ENCODE results near the gene MPRIP. TPM values are rescaled to one million over a fixed set of nuclear protein-coding genes. Genes with fewer than 3 reads are reported as not detected.

The MPRIP gene
- total RNA-seq, 1 experiment from 2014 or later, result 258 TPM

DNA sequence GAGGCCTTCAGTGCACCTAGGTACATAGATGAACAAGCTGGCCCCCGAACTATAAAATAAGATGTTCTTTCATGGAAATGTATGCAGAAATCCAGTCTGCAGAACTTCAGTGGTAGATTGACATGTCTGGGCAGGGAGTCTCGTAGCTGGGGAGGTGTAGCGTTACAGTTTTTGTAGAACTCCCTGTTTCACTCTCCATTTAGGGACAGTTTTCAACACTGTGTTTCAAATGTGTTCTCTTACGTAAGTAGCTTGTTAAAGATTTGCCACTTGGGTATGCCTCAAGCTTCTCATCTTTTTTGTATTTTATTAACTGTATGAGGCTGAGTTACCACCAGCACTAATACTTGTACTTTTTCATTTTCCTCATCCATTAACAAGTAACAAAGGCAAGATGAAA lies 117.3 kb downstream of the MPRIP start:
- Histone ChIP-seq H3K27me3 (ENCODE audit: insufficient read depth, low read length) (no peaks in the 10 kb centered on the region), H3K4me1 (ENCODE audit: control insufficient read depth in 1 of 2, insufficient read depth in 2 of 2, low read length in 2 of 2) (no peaks in the 10 kb centered on the region), H3K27ac (ENCODE audit: low read depth, low read length) (no peak overlapping the region), H3K4me2 (ENCODE audit: low read length) (no peak overlapping the region), H2AFZ (ENCODE audit: low read depth, low read length, poor library complexity, severe bottlenecking) (no peak overlapping the region), H3K4me3 (replicated peaks in 1 of 2; ENCODE audit: low read depth in 1 of 2, low read length in 2 of 2) (no peak overlapping the region), H3K9me2 (ENCODE audit: insufficient read depth) (no peaks in the 10 kb centered on the region), H3K9ac (ENCODE audit: low read length) (no peak overlapping the region), H3K36me3 (ENCODE audit: control insufficient read depth in 1 of 2, insufficient read depth in 2 of 2, low read length in 2 of 2) (peaks cover 19 to 55% of the 10 kb centered on the region in 2 experiments), H3K79me2 (ENCODE audit: insufficient read depth, low read length) (no peaks in the 10 kb centered on the region), H4K20me1 (ENCODE audit: insufficient read depth) (no peaks in the 10 kb centered on the region), H3K9me3 (ENCODE audit: control insufficient read depth in 1 of 2, insufficient read depth in 1 of 2, low read depth in 1 of 2, low read length in 2 of 2) (no peaks in the 10 kb centered on the region)
- POLR2A ChIA-PET, result no interaction called here
- CTCF ChIA-PET, result no interaction called here
- no peak for TF ChIP-seq ELF1 (IDR thresholded peaks at IDR 0.05; ENCODE audit: borderline replicate concordance, low read depth)
- TF ChIP-seq POLR2AphosphoS5 (IDR thresholded peaks at IDR 0.05; ENCODE audit: low read depth, low read length), result no peak
- TF ChIP-seq JUND (IDR thresholded peaks at IDR 0.05), result no peak
- no peak for TF ChIP-seq ZNF274 (IDR thresholded peaks at IDR 0.05; ENCODE audit: low read depth, low read length)
- BruUV-seq (replicated peaks), result no TSS peak
- no peak for DNase-seq (ENCODE audit: low read depth, low spot score)
- intact Hi-C loops (cut with micrococcal nuclease), result no loop called here
- no peak for ATAC-seq
- RAD21 ChIA-PET (ENCODE audit: low non-redundant PET in 1 of 2, low total read pairs in 2 of 2, uncharacterized antibody in 2 of 2, unreplicated experiment in 2 of 2), result no interaction called here

DNA sequence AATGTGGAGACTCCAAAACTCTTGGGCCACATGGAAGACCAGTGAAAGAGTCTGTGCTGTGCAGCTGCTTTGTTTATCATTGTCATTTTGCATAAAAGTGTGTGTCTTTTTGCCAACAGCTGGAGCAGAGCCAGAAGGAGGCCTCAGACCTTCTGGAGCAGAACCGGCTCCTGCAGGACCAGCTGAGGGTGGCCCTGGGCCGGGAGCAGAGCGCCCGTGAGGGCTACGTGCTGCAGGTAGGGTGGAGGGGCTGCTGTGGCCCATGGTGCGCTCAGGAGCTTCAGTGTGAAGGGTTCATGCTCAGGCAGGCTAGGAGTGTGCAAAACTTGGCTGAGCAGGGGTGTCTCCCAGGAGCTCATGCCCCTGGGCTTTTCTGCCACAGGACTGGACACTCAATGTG lies 118.9 kb downstream of the MPRIP start:
- ChIA-PET RAD21 (ENCODE audit: low non-redundant PET in 1 of 2, low total read pairs in 2 of 2, uncharacterized antibody in 2 of 2, unreplicated experiment in 2 of 2) (no interaction called here), POLR2A (no interaction called here), CTCF (no interaction called here)
- no peak overlapping the region for H3K4me3 ChIP-seq (replicated peaks in 1 of 2; ENCODE audit: low read depth in 1 of 2, low read length in 2 of 2)
- no peaks in the 10 kb centered on the region for H3K9me3 ChIP-seq (ENCODE audit: control insufficient read depth in 1 of 2, insufficient read depth in 1 of 2, low read depth in 1 of 2, low read length in 2 of 2)
- no peak overlapping the region for H3K9ac ChIP-seq (ENCODE audit: low read length)
- no peak overlapping the region for H3K4me2 ChIP-seq (ENCODE audit: low read length)
- intact Hi-C loops (cut with micrococcal nuclease), result no loop called here
- no peaks in the 10 kb centered on the region for H3K79me2 ChIP-seq (ENCODE audit: insufficient read depth, low read length)
- ATAC-seq, result no peak
- H3K9me2 ChIP-seq (ENCODE audit: insufficient read depth), result no peaks in the 10 kb centered on the region
- no peaks in the 10 kb centered on the region for H4K20me1 ChIP-seq (ENCODE audit: insufficient read depth)
- H2AFZ ChIP-seq (ENCODE audit: low read depth, low read length, poor library complexity, severe bottlenecking), result no peak overlapping the region
- BruUV-seq (replicated peaks), result no TSS peak
- H3K4me1 ChIP-seq (ENCODE audit: control insufficient read depth in 1 of 2, insufficient read depth in 2 of 2, low read length in 2 of 2), result no peaks in the 10 kb centered on the region
- H3K27ac ChIP-seq (ENCODE audit: low read depth, low read length), result no peak overlapping the region
- peaks cover 21 to 46% of the 10 kb centered on the region in 2 experiments for H3K36me3 ChIP-seq (ENCODE audit: control insufficient read depth in 1 of 2, insufficient read depth in 2 of 2, low read length in 2 of 2)
- no peaks in the 10 kb centered on the region for H3K27me3 ChIP-seq (ENCODE audit: insufficient read depth, low read length)
- no peak for DNase-seq (ENCODE audit: low read depth, low spot score)
- TF ChIP-seq, protein P1, sequence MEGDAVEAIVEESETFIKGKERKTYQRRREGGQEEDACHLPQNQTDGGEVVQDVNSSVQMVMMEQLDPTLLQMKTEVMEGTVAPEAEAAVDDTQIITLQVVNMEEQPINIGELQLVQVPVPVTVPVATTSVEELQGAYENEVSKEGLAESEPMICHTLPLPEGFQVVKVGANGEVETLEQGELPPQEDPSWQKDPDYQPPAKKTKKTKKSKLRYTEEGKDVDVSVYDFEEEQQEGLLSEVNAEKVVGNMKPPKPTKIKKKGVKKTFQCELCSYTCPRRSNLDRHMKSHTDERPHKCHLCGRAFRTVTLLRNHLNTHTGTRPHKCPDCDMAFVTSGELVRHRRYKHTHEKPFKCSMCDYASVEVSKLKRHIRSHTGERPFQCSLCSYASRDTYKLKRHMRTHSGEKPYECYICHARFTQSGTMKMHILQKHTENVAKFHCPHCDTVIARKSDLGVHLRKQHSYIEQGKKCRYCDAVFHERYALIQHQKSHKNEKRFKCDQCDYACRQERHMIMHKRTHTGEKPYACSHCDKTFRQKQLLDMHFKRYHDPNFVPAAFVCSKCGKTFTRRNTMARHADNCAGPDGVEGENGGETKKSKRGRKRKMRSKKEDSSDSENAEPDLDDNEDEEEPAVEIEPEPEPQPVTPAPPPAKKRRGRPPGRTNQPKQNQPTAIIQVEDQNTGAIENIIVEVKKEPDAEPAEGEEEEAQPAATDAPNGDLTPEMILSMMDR (IDR thresholded peaks at IDR 0.05 in 2 of 3, conservative IDR thresholded peaks at IDR 0.05 in 1 of 3; ENCODE audit: borderline replicate concordance in 1 of 3, insufficient read depth in 1 of 3, low read depth in 2 of 3, low read length in 2 of 3), result no peak
- TF ChIP-seq TCF7L2 (IDR thresholded peaks at IDR 0.05; ENCODE audit: borderline replicate concordance, extremely low read depth, insufficient read depth, insufficient read length), result no peak
- TF ChIP-seq CEBPB (IDR thresholded peaks at IDR 0.05; ENCODE audit: low read depth), result no peak
- TF ChIP-seq CBX3 (IDR thresholded peaks at IDR 0.05; ENCODE audit: low read depth), result no peak
- TF ChIP-seq RAD21 (IDR thresholded peaks at IDR 0.05; ENCODE audit: low read depth), result no peak
- TF ChIP-seq, protein P2, sequence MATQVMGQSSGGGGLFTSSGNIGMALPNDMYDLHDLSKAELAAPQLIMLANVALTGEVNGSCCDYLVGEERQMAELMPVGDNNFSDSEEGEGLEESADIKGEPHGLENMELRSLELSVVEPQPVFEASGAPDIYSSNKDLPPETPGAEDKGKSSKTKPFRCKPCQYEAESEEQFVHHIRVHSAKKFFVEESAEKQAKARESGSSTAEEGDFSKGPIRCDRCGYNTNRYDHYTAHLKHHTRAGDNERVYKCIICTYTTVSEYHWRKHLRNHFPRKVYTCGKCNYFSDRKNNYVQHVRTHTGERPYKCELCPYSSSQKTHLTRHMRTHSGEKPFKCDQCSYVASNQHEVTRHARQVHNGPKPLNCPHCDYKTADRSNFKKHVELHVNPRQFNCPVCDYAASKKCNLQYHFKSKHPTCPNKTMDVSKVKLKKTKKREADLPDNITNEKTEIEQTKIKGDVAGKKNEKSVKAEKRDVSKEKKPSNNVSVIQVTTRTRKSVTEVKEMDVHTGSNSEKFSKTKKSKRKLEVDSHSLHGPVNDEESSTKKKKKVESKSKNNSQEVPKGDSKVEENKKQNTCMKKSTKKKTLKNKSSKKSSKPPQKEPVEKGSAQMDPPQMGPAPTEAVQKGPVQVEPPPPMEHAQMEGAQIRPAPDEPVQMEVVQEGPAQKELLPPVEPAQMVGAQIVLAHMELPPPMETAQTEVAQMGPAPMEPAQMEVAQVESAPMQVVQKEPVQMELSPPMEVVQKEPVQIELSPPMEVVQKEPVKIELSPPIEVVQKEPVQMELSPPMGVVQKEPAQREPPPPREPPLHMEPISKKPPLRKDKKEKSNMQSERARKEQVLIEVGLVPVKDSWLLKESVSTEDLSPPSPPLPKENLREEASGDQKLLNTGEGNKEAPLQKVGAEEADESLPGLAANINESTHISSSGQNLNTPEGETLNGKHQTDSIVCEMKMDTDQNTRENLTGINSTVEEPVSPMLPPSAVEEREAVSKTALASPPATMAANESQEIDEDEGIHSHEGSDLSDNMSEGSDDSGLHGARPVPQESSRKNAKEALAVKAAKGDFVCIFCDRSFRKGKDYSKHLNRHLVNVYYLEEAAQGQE (IDR thresholded peaks at IDR 0.05; ENCODE audit: low read depth), result no peak
- TF ChIP-seq ZFX (IDR thresholded peaks at IDR 0.05), result no peak
- no peak for TF ChIP-seq POLR2A (IDR thresholded peaks at IDR 0.05; ENCODE audit: borderline replicate concordance, extremely low read depth, insufficient read depth, insufficient read length)
- no peak for TF ChIP-seq SRF (IDR thresholded peaks at IDR 0.05; ENCODE audit: low read depth)
- no peak for TF ChIP-seq EZH2 (IDR thresholded peaks at IDR 0.05)
- TF ChIP-seq FOSL1 (IDR thresholded peaks at IDR 0.05; ENCODE audit: low read depth), result no peak
- TF ChIP-seq POLR2AphosphoS5 (IDR thresholded peaks at IDR 0.05; ENCODE audit: low read depth, low read length), result no peak
- TF ChIP-seq, protein P3, sequence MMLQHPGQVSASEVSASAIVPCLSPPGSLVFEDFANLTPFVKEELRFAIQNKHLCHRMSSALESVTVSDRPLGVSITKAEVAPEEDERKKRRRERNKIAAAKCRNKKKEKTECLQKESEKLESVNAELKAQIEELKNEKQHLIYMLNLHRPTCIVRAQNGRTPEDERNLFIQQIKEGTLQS (IDR thresholded peaks at IDR 0.05), result no peak
- no peak for TF ChIP-seq EGR1 (IDR thresholded peaks at IDR 0.05; ENCODE audit: low read depth)
- TF ChIP-seq SP1 (IDR thresholded peaks at IDR 0.05; ENCODE audit: low read depth), result no peak
- TF ChIP-seq EZH2phosphoT487 (IDR thresholded peaks at IDR 0.05; ENCODE audit: borderline replicate concordance), result no peak
